Testis (tissue), 3 donors: ENCODE data around the gene TVP23C. TPM values are rescaled to one million over a fixed set of nuclear protein-coding genes. Genes with fewer than 3 reads are reported as not detected.
"Not testable (repeated sequence)": the region's sequence is repeated elsewhere in the genome, so short reads cannot be mapped to it uniquely, and the experiment has no call there.

Source experiments
- DNase-seq: peaks from one replicate; pipeline ENCODE4 v3.0.0-alpha.2; 2019
- H3K27ac ChIP-seq, 2 donors: fragments of 200-600 bp; sonication (generic); one replicate each; pipeline ENCODE4 v1.5.1; 2019
- H3K27me3 ChIP-seq: fragments of 200-600 bp; sonication (generic); one replicate; pipeline ENCODE4 v1.5.1; 2019
- H3K36me3 ChIP-seq: fragments of 200-600 bp; sonication (generic); one replicate; pipeline ENCODE4 v1.5.1; 2017; ENCODE audit warnings: low read depth; ENCODE audit errors: missing control alignments
- H3K4me1 ChIP-seq: fragments of 200-600 bp; sonication (generic); one replicate; pipeline ENCODE4 v1.5.1; 2019
- H3K4me3 ChIP-seq, 2 donors: fragments of 200-600 bp; sonication (generic); one replicate each; pipeline ENCODE4 v1.5.1; 2017 to 2019
- H3K9me3 ChIP-seq: fragments of 200-600 bp; sonication (generic); one replicate; pipeline ENCODE4 v1.5.1; 2017
- POLR2A ChIP-seq: fragments of 450-650 bp; IDR thresholded peaks from one replicate; pipeline ENCODE4 v1.6.1; 2017; ENCODE audit warnings: antibody characterized with exemption, mild to moderate bottlenecking, moderate library complexity
- WGBS, 2 donors: methylation state at CpG; one replicate each; pipeline ENCODE4 v1.1.5; 2018; 5-methylcytosine and 5-hydroxymethylcytosine counted together
- intact Hi-C: fragments of 100-400 bp; cut with DNase I; formaldehyde crosslinking; loops from one replicate; pipeline ENCODE4 v1.15.1; 2023; ENCODE audit warnings: low total_unique reads
- polyA plus RNA-seq: library from polyadenylated mRNA; stranded (reverse); fragments of 350-450 nt; fragmentation: Illumina TruSeq; extraction: RNeasy Lipid Tissue Mini Kit (QIAGEN cat#74804); gene quantifications from one replicate; pipeline ENCODE4 v1.2.3, GENCODE V29; 2014; ENCODE audit warnings: low read depth, low replicate concordance; ENCODE audit not compliant: insufficient read depth
- total RNA-seq, 2 donors: library from RNA; depleted of rRNA; stranded (reverse); fragments of >200 nt; gene quantifications; one replicate each; pipeline ENCODE4 v1.2.3, GENCODE V29; 2016
- TF ChIP-seq, protein P1 (sequence below), 3 experiments: fragments of 450-650 bp in 2 of 3; fragments of 200-600 bp in 1 of 3; sonication (generic) in 1 of 3; IDR thresholded peaks; one replicate each; pipeline ENCODE4 v1.5.1; 2016 to 2019; ENCODE audit warnings: antibody characterized with exemption in 3 of 3, mild to moderate bottlenecking in 2 of 3, moderate library complexity in 1 of 3

The TVP23C gene
- total and polyA plus RNA-seq, 3 donors from 2014 or later: 6.3 to 48.6 (median 41.1) TPM

DNA sequence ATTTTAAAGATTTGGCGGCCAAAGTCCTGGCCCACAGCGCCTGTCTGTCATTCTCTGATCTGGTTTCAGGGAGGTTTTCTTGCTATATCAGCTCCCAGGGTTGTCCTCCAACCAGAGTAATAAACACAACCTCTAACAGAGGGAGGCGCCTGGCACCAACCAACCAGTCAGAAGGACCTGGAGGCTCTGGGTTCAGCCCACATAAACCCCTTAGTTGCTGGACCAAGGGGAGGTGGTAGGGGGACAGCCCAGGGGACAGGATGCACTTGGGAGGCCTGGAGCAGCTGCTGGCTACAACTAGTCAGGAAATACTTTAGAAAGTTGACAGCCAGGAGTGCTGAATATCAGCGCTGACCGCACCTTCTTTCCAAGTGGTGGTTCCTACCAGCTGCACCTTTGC is 54.2 kb downstream of the TVP23C start:
- H3K27ac ChIP-seq: no peak overlapping the region
- WGBS, 2 donors: 95 to 96% methylated on average over 5 of the region's 5 CpGs
- no peaks in the 10 kb centered on the region for H3K27me3 ChIP-seq
- peaks cover 6% of the 10 kb centered on the region for H3K4me1 ChIP-seq
- no peak overlapping the region for H3K4me3 ChIP-seq
- H3K36me3 ChIP-seq: no peaks in the 10 kb centered on the region
- no peak for DNase-seq
- TF ChIP-seq, protein P1, sequence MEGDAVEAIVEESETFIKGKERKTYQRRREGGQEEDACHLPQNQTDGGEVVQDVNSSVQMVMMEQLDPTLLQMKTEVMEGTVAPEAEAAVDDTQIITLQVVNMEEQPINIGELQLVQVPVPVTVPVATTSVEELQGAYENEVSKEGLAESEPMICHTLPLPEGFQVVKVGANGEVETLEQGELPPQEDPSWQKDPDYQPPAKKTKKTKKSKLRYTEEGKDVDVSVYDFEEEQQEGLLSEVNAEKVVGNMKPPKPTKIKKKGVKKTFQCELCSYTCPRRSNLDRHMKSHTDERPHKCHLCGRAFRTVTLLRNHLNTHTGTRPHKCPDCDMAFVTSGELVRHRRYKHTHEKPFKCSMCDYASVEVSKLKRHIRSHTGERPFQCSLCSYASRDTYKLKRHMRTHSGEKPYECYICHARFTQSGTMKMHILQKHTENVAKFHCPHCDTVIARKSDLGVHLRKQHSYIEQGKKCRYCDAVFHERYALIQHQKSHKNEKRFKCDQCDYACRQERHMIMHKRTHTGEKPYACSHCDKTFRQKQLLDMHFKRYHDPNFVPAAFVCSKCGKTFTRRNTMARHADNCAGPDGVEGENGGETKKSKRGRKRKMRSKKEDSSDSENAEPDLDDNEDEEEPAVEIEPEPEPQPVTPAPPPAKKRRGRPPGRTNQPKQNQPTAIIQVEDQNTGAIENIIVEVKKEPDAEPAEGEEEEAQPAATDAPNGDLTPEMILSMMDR (IDR thresholded peaks at IDR 0.05): no peak
- no peak for TF ChIP-seq POLR2A
- H3K9me3 ChIP-seq: no peaks in the 10 kb centered on the region
- intact Hi-C loops: no loop called here

DNA sequence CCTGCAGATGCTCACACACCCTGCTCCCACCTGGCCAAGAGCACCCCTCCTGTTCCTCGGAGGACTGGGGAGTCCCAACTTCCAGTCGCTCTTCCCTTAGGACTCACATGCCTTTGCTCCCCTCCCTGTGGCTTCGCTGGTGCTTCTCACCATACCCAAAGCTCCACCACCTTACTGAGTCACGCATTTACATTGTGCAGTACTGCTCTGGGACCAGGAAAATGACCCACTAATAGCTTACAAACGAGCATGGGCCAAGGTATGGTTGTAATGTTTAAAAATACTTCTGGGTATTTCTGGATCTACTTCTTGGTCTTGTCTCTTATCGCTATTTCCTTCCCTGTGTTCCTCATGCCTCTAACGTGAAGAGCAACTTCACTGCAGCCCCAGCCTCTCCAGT is 54.8 kb downstream of the TVP23C start:
- peaks cover 6% of the 10 kb centered on the region for H3K4me1 ChIP-seq
- intact Hi-C loops: no loop called here
- no peaks in the 10 kb centered on the region for H3K27me3 ChIP-seq
- H3K9me3 ChIP-seq: no peaks in the 10 kb centered on the region
- H3K27ac ChIP-seq: no peak overlapping the region
- WGBS, 2 donors: 78 to 80% methylated on average over 7 of the region's 7 CpGs
- no peaks in the 10 kb centered on the region for H3K36me3 ChIP-seq
- H3K4me3 ChIP-seq: no peak overlapping the region
- DNase-seq: no peak
- no peak for TF ChIP-seq POLR2A
- TF ChIP-seq, protein P1 (IDR thresholded peaks at IDR 0.05): no peak

DNA sequence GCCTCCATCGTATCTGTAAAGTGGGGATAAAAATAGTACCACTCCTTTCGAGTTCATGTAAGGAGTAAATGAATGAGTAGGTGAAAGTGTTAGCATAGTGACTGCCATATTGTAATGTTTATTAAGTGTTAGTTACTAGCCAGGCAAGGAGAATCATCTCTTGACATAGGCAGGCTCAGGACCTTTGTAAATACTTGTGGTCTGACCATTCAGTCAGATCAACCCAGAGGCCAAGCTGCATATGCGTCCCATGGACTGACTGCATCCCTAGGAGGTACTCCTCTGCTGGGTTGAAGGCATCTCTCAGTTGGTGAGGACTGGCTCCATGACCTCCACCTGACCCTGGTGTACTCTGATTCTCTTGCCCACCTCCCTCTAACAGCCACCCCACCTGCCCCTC is 55.4 kb downstream of the TVP23C start:
- TF ChIP-seq POLR2A: no peak
- TF ChIP-seq, protein P1 (IDR thresholded peaks at IDR 0.05): no peak
- 92 to 98% methylated on average over 3 of the region's 3 CpGs for WGBS, 2 donors
- Histone ChIP-seq H3K27me3 (no peaks in the 10 kb centered on the region), H3K27ac (no peak overlapping the region), H3K9me3 (no peaks in the 10 kb centered on the region), H3K4me3 (no peak overlapping the region), H3K36me3 (no peaks in the 10 kb centered on the region), H3K4me1 (peaks cover 4% of the 10 kb centered on the region)
- no peak for DNase-seq
- intact Hi-C loops: no loop called here

DNA sequence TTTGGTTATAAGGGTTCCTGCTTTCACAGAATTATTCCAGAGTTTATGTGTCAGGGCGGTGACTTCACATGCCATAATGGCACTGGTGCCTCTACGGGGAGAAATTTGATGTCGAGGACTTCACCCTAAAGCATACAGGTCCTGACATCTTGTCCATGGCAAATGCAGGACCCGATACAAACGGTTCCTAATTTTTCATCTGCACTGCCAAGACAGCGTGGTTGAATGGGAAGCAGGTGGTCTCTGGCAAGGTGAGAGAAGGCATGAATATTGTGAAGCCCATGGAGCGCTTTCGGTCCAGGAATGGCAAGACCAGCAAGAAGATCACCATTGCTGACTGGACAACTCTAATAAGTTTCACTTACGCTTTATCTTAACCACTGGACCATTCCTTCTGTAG is 56.3 kb downstream of the TVP23C start:
- TF ChIP-seq POLR2A: no peak
- TF ChIP-seq, protein P1 (IDR thresholded peaks at IDR 0.05): no peak
- H3K4me1 ChIP-seq: peaks cover 4% of the 10 kb centered on the region
- intact Hi-C loops: no loop called here
- no peaks in the 10 kb centered on the region for H3K9me3 ChIP-seq
- H3K36me3 ChIP-seq: no peaks in the 10 kb centered on the region
- no peak overlapping the region for H3K4me3 ChIP-seq
- no peak for DNase-seq
- H3K27ac ChIP-seq: no peak overlapping the region
- H3K27me3 ChIP-seq: no peaks in the 10 kb centered on the region
- 96 to 98% methylated on average over 9 of the region's 9 CpGs for WGBS, 2 donors

DNA sequence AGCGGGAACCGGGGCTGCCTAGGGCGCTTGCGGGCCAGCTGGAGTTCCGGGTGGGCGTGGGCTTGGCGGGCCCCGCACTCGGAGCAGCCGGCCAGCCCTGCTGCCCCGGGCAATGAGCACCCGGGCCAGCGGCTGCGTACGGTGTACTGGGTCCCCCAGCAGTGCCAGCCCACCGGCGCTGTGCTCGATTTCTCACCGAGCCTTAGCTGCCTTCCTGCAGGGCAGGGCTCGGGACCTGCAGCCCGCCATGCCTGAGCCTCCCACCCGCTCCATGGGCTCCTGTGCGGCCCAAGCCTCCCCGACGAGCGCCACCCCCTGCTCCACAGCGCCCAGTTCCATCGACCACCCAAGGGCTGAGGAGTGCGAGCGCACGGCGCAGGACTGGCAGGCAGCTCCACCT is 57.6 kb downstream of the TVP23C start:
- H3K4me3 ChIP-seq, H3K36me3 ChIP-seq, H3K27me3 ChIP-seq, DNase-seq, H3K9me3 ChIP-seq, intact Hi-C loops, H3K27ac ChIP-seq, H3K4me1 ChIP-seq: not testable (repeated sequence)
- 96% methylated on average over 32 of the region's 32 CpGs; no CpG with 5 or more reads in 1 of the 2 donors for WGBS, 2 donors
